Common myeloid progenitor, CD34-positive (primary cell): ENCODE measurements around the gene FBXL7.

Experiments
- CTCF ChIA-PET: fragments of 350-600 bp; sonication (Branson Sonifier 250); formaldehyde crosslinking; loops from one replicate; lab custom pipeline; 2021; ENCODE audit warnings: antibody characterized with exemption; lab: Charles Lee
- POLR2A ChIA-PET: fragments of 350-600 bp; sonication (Branson Sonifier 250); formaldehyde crosslinking; loops from one replicate; lab custom pipeline; 2021; ENCODE audit warnings: antibody characterized with exemption; lab: Charles Lee
- DNase-seq, 3 donors: peaks; one replicate each; pipeline versions ENCODE4 v3.0.0 to v3.0.0-alpha.2; 2013
- H3K27ac ChIP-seq, 2 experiments: 1 replicate in 1 of 2; 2 replicates in 1 of 2; pipeline ENCODE4 v1.7.0; 2013; ENCODE audit warnings: inconsistent platforms in 2 of 2, low read length in 2 of 2, mild to moderate bottlenecking in 2 of 2, low read depth in 1 of 2, moderate library complexity in 1 of 2; ENCODE audit not compliant: severe bottlenecking in 2 of 2, insufficient read depth in 1 of 2, poor library complexity in 1 of 2
- H3K27me3 ChIP-seq, 5 experiments: replicated peaks in 2 of 5; 1 replicate in 3 of 5; 2 replicates in 2 of 5; pipeline versions ENCODE4 v1.6.1 to v1.7.0; 2013; ENCODE audit warnings: low read length in 4 of 5, mild to moderate bottlenecking in 2 of 5, moderate library complexity in 2 of 5, inconsistent platforms in 1 of 5; ENCODE audit not compliant: insufficient read depth in 5 of 5, control insufficient read depth in 4 of 5
- H3K36me3 ChIP-seq, 4 experiments: 1 replicate in 2 of 4; 2 replicates in 2 of 4; pipeline versions ENCODE4 v1.6.1 to v1.7.0; 2013; ENCODE audit warnings: low read length in 3 of 4, control low read depth in 1 of 4, mild to moderate bottlenecking in 1 of 4; ENCODE audit not compliant: control insufficient read depth in 4 of 4, insufficient read depth in 4 of 4
- H3K4me1 ChIP-seq, 4 experiments: 1 replicate in 3 of 4; 2 replicates in 1 of 4; pipeline versions ENCODE4 v1.6.1 to v1.7.1; 2013; ENCODE audit warnings: low read length in 3 of 4, mild to moderate bottlenecking in 3 of 4, control low read depth in 1 of 4, inconsistent platforms in 1 of 4, moderate library complexity in 1 of 4; ENCODE audit not compliant: control insufficient read depth in 4 of 4, insufficient read depth in 4 of 4; ENCODE audit errors: control extremely low read depth in 1 of 4
- H3K4me3 ChIP-seq, 7 experiments: 1 replicate in 4 of 7; 2 replicates in 3 of 7; pipeline versions ENCODE4 v1.5.1 to v1.7.0; 2013; ENCODE audit warnings: mild to moderate bottlenecking in 7 of 7, low read length in 6 of 7, moderate library complexity in 6 of 7, inconsistent platforms in 2 of 7, low read depth in 2 of 7, control low read depth in 1 of 7; ENCODE audit not compliant: insufficient read depth in 4 of 7, control insufficient read depth in 1 of 7; ENCODE audit errors: extremely low read depth in 1 of 7
- H3K9me3 ChIP-seq, 5 experiments: 1 replicate in 4 of 5; 2 replicates in 1 of 5; pipeline versions ENCODE4 v1.6.1 to v1.7.1; 2013; ENCODE audit warnings: low read length in 4 of 5, mild to moderate bottlenecking in 2 of 5, inconsistent platforms in 1 of 5, low read depth in 1 of 5, moderate library complexity in 1 of 5; ENCODE audit not compliant: control insufficient read depth in 4 of 5, insufficient read depth in 2 of 5; ENCODE audit errors: control extremely low read depth in 1 of 5
- WGBS: methylation state at CpG from one replicate; pipeline ENCODE4 v1.1.5; 2013; ENCODE audit not compliant: insufficient coverage; 5-methylcytosine and 5-hydroxymethylcytosine counted together

Gene FBXL7

GRCh38 chr5:15938186-15938585, 438.2 kb downstream of the FBXL7 start:
- peaks cover 0 to 2% (median 0%) of the 10 kb centered on the region in 5 experiments for H3K9me3 ChIP-seq
- no peaks in the 10 kb centered on the region for H3K27me3 ChIP-seq
- DNase-seq: no peak
- ChIA-PET POLR2A (no interaction called here), CTCF (no interaction called here)
- no peak overlapping the region for H3K4me3 ChIP-seq
- WGBS: 92% methylated on average over 2 of the region's 4 CpGs
- no peak overlapping the region for H3K27ac ChIP-seq
- H3K36me3 ChIP-seq: no peaks in the 10 kb centered on the region
- H3K4me1 ChIP-seq: no peaks in the 10 kb centered on the region

GRCh38 chr5:15938961-15939360, 439.0 kb downstream of the FBXL7 start:
- ChIA-PET CTCF (no interaction called here), POLR2A (no interaction called here)
- no peaks in the 10 kb centered on the region for H3K4me1 ChIP-seq
- no peak overlapping the region for H3K27ac ChIP-seq
- H3K36me3 ChIP-seq: no peaks in the 10 kb centered on the region
- no CpG with 5 or more reads among the region's 1 CpG for WGBS
- no peak overlapping the region for H3K4me3 ChIP-seq
- H3K9me3 ChIP-seq: peaks cover 0 to 2% (median 0%) of the 10 kb centered on the region in 5 experiments
- DNase-seq: no peak
- no peaks in the 10 kb centered on the region for H3K27me3 ChIP-seq

GRCh38 chr5:15940905-15941304, 440.9 kb downstream of the FBXL7 start:
- CTCF ChIA-PET: no interaction called here

GRCh38 chr5:15943487-15943886, 443.5 kb downstream of the FBXL7 start:
- Histone ChIP-seq H3K27me3 (no peaks in the 10 kb centered on the region), H3K4me1 (no peaks in the 10 kb centered on the region), H3K27ac (no peak overlapping the region), H3K9me3 (no peaks in the 10 kb centered on the region), H3K4me3 (no peak overlapping the region), H3K36me3 (no peaks in the 10 kb centered on the region)
- CTCF ChIA-PET: no interaction called here
- WGBS: no CpG with 5 or more reads among the region's 2 CpGs
- POLR2A ChIA-PET: no interaction called here
- no peak for DNase-seq

More at GRCh38 chr5:15940905-15941304, 440.9 kb downstream of the FBXL7 start:
- Histone ChIP-seq H3K36me3 (no peaks in the 10 kb centered on the region), H3K27ac (no peak overlapping the region), H3K4me1 (no peaks in the 10 kb centered on the region), H3K4me3 (no peak overlapping the region), H3K27me3 (no peaks in the 10 kb centered on the region), H3K9me3 (peaks cover 0 to 2% (median 0%) of the 10 kb centered on the region in 5 experiments)
- no peak for DNase-seq
- 100% methylated on average over 1 of the region's 3 CpGs for WGBS
- POLR2A ChIA-PET: no interaction called here

- Histone ChIP-seq H3K4me3 (no peak overlapping the region), H3K27me3 (no peaks in the 10 kb centered on the region), H3K4me1 (no peaks in the 10 kb centered on the region), H3K27ac (no peak overlapping the region), H3K36me3 (no peaks in the 10 kb centered on the region), H3K9me3 (no peaks in the 10 kb centered on the region)
- ChIA-PET CTCF (no interaction called here), POLR2A (no interaction called here)
- WGBS: no CpG with 5 or more reads among the region's 3 CpGs
- DNase-seq: no peak
These were observed 446.0 kb downstream of the FBXL7 start for GRCh38 chr5:15946026-15946425.

GRCh38 chr5:15948190-15948589, 448.2 kb downstream of the FBXL7 start:
- no peak for DNase-seq
- no peaks in the 10 kb centered on the region for H3K27me3 ChIP-seq
- no peak overlapping the region for H3K4me3 ChIP-seq
- H3K27ac ChIP-seq: no peak overlapping the region
- H3K9me3 ChIP-seq: no peaks in the 10 kb centered on the region
- POLR2A ChIA-PET: no interaction called here
- CTCF ChIA-PET: no interaction called here
- 85% methylated on average over 2 of the region's 3 CpGs for WGBS
- no peaks in the 10 kb centered on the region for H3K4me1 ChIP-seq
- no peaks in the 10 kb centered on the region for H3K36me3 ChIP-seq

- no peaks in the 10 kb centered on the region for H3K27me3 ChIP-seq
- no peaks in the 10 kb centered on the region for H3K4me1 ChIP-seq
- DNase-seq: no peak
- no peak overlapping the region for H3K4me3 ChIP-seq
- H3K27ac ChIP-seq: no peak overlapping the region
- no peaks in the 10 kb centered on the region for H3K9me3 ChIP-seq
- 90% methylated on average over 2 of the region's 3 CpGs for WGBS
- H3K36me3 ChIP-seq: no peaks in the 10 kb centered on the region
- CTCF ChIA-PET: no interaction called here
- POLR2A ChIA-PET: no interaction called here
These were observed 451.1 kb downstream of the FBXL7 start for GRCh38 chr5:15951126-15951525.
